HG03460 (cell line): ENCODE data around the gene PCDHGB6.
"Not testable (repeated sequence)": the region's sequence is repeated elsewhere in the genome, so short reads cannot be mapped to it uniquely, and the experiment has no call there.

Experiments used
- ATAC-seq: cut with Tn5 transposase; IDR thresholded peaks from one replicate; pipeline ENCODE4 v1.9.1; 2021; ENCODE audit not compliant: unreplicated experiment

PCDHGB6 gene

DNA sequence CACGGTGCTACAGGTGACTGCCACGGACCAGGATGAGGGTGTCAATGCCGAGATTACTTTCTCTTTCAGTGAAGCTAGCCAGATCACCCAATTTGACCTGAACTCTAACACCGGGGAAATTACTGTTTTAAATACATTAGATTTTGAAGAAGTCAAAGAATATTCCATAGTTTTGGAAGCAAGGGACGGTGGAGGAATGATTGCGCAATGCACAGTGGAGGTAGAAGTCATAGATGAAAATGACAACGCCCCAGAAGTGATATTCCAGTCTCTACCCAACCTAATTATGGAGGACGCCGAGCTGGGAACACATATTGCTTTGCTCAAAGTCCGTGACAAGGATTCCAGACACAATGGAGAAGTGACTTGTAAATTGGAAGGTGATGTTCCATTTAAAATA is 19.2 kb upstream of the PCDHGB6 start:
- no peak for ATAC-seq

DNA sequence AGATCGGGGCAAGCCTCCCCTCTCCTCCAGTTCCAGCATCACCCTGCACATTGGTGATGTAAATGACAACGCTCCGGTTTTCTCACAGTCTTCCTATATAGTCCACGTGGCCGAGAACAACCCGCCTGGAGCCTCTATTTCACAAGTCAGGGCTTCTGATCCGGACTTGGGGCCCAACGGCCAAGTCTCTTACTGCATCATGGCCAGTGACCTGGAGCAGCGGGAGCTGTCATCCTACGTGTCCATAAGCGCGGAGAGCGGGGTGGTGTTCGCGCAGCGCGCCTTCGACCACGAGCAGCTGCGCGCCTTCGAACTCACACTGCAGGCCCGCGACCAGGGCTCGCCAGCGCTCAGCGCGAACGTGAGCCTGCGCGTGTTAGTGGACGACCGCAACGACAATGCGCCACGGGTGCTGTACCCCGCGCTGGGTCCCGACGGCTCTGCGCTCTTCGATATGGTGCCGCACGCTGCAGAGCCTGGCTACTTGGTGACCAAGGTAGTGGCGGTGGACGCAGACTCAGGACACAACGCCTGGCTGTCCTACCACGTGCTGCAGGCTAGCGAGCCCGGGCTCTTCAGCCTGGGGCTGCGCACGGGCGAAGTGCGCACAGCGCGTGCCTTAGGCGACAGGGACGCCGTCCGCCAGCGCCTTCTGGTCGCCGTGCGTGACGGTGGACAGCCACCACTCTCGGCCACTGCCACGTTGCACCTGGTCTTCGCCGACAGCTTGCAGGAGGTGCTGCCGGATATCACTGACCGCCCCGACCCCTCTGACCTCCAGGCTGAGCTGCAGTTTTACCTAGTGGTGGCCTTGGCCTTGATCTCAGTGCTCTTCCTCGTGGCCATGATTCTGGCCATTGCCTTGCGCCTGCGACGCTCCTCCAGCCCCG is 18.4 kb upstream of the PCDHGB6 start:
- no peak for ATAC-seq

DNA sequence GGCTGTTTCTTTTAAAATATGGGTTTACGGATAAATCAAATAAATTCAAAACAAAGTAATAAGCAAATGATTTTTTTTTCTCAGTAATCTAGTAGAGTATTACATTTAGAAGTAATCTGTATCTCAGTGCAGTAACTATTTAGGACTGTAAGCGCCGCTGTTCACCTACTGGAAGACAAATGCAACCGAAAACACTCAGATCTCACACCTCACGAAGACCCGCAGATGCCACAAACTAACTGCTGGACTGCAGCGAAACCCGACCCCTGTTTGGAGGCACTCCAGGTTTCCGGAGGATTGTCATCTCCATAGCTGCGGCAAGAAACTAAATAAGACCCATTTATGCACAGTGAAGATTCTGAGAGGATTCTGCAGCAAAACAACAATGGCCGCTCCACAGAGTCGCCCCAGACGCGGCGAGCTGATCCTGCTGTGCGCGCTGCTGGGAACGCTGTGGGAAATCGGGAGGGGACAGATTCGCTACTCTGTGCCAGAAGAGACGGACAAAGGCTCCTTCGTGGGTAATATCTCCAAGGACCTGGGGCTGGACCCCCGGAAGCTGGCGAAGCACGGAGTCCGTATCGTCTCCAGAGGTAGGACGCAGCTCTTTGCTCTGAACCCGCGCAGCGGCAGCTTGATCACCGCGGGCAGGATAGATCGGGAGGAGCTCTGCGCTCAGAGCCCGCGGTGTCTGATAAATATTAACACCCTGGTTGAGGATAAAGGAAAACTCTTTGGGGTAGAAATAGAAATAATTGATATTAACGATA is 15.2 kb upstream of the PCDHGB6 start, which contains the start of gene PCDHGA8:
TSS of gene PCDHGA8 (plus strand) at position 205 of the 770 bp plus-strand sequence. CDS start at position 386, 181 bp downstream.
- ATAC-seq, result no peak

GRCh38 chr5:141393267-141393666 is 14.6 kb upstream of the PCDHGB6 start:
- ATAC-seq, result no peak

- not testable (repeated sequence) for ATAC-seq
These were observed 13.2 kb upstream of the PCDHGB6 start for GRCh38 chr5:141394401-141395187.

- ATAC-seq, result peak; percentile 87
These were observed 9.9 kb upstream of the PCDHGB6 start, which contains the start of gene PCDHGB5 for GRCh38 chr5:141397756-141398551. Gene PCDHGB5 (plus strand): TSS chr5:141397947. CDS start chr5:141398128, 181 bp downstream.

DNA sequence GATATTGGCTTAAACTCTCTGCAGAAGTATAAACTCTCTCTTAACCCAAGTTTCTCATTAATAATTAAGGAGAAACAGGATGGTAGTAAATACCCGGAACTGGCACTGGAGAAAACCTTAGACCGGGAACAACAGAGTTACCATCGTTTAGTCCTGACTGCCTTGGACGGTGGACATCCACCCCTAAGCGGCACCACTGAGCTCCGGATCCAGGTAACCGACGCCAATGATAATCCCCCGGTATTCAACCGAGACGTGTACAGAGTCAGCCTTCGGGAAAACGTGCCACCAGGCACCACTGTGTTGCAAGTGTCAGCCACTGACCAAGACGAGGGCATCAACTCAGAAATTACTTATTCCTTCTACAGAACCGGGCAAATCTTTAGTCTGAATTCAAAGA is 9.2 kb upstream of the PCDHGB6 start:
- ATAC-seq, result no peak

DNA sequence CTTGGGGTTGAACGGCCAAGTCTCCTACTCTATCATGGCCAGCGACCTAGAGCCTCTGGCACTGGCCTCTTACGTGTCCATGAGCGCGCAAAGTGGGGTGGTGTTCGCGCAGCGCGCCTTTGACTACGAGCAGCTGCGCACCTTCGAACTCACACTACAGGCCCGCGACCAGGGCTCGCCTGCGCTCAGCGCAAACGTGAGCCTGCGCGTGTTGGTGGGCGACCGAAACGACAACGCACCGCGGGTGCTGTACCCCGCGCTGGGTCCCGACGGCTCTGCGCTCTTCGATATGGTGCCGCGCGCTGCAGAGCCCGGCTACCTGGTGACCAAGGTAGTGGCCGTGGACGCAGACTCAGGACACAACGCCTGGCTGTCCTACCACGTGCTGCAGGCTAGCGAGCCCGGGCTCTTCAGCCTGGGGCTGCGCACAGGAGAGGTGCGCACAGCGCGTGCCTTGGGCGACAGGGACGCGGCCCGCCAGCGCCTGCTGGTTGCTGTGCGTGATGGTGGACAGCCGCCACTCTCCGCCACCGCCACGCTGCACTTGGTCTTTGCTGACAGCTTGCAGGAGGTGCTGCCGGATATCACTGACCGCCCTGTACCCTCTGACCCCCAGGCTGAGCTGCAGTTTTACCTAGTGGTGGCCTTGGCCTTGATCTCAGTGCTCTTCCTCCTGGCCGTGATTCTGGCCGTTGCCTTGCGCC is 8.1 kb upstream of the PCDHGB6 start:
- no peak for ATAC-seq

DNA sequence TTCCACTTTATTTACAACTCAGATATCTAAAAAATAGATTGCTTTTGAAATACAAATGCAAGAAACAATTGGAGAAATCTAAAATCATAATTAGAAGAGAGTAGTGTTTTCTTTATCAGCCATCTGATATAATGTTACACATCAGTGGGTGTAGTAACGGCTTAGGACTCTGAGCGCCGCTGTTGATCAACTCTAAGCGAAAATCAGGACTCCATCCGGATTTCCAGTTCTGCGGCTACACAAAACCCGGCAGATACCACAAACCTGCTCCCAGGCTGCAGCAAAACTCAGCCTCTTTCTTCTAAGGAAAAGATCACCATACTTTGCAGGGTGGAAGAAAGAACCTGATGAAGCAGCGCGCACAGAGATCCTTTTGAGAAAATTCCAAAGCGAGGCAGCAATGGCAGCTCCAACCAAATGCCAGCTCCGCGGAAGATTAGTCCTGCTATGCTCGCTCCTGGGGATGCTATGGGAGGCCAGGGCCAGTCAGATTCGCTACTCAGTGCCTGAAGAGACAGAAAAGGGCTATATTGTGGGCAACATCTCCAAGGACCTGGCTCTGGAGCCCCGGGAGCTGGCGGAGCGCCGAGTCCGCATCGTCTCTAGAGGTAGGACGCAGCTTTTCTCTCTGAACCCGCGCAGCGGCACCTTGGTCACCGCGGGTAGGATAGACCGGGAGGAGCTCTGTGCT is 5.1 kb upstream of the PCDHGB6 start, which contains the start of gene PCDHGA9:
TSS of gene PCDHGA9 (plus strand) at position 226 of the 691 bp plus-strand sequence. CDS start at position 401, 175 bp downstream.
- no peak for ATAC-seq

DNA sequence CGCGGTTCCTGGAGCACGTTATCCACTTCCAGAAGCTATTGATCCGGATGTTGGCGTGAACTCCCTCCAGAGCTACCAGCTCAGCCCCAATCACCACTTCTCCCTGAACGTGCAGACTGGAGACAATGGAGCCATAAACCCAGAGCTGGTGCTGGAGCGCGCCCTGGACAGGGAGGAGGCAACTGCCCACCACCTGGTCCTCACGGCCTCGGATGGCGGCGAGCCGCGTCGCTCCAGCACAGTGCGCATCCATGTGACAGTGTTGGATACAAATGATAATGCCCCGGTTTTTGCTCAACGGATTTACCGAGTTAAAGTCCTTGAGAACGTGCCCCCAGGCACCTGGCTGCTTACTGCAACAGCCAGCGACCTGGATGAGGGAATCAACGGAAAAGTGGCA is 4.4 kb upstream of the PCDHGB6 start:
- ATAC-seq, result no peak

DNA sequence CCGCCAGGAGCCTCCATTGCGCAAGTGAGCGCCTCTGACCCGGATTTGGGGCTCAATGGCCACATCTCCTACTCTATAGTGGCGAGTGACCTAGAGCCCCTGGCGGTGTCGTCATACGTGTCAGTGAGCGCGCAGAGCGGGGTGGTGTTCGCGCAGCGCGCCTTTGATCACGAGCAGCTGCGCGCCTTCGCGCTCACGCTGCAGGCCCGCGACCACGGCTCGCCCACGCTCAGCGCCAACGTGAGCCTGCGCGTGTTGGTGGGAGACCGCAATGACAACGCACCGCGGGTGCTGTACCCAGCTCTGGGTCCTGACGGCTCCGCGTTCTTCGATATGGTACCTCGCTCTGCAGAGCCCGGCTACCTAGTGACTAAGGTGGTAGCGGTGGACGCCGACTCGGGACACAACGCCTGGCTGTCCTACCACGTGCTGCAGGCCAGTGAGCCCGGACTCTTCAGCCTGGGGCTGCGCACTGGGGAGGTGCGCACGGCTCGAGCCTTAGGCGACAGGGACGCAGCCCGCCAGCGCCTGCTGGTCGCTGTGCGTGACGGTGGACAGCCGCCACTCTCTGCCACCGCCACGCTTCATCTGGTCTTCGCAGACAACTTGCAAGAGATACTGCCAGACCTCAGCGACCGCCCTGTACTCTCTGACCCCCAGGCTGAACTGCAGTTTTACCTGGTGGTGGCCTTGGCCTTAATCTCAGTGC is 1.9 kb downstream of the PCDHGB6 start:
- no peak for ATAC-seq

- ATAC-seq, result no peak
These were observed 3.8 kb downstream of the PCDHGB6 start for GRCh38 chr5:141411575-141411974.

GRCh38 chr5:141412854-141413539 is 5.2 kb downstream of the PCDHGB6 start, which contains the start of gene PCDHGA10:
Gene PCDHGA10 (plus strand): TSS chr5:141412987. CDS start chr5:141413176, 189 bp downstream.
- peak; percentile 81 for ATAC-seq

DNA sequence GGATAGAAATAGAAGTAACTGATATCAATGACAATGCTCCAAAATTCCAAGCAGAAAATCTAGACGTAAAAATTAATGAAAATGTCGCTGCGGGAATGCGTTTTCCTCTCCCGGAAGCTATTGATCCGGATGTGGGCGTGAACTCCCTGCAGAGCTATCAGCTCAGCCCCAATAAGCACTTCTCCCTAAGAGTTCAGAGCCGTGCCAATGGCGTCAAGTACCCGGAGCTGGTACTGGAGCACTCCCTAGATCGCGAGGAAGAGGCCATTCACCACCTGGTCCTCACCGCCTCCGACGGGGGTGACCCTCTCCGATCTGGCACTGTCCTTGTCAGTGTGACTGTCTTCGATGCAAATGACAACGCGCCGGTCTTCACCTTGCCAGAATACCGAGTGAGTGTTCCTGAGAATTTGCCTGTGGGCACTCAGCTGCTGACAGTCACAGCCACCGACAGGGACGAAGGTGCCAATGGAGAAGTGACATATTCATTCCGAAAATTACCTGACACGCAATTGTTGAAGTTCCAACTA is 5.8 kb downstream of the PCDHGB6 start:
- no peak for ATAC-seq

- ATAC-seq, result not testable (repeated sequence)
These were observed 6.9 kb downstream of the PCDHGB6 start for GRCh38 chr5:141414548-141415274.

- ATAC-seq, result not testable (repeated sequence)
These were observed 7.4 kb downstream of the PCDHGB6 start for GRCh38 chr5:141415275-141415618.
